GM12864 (cell line): Measurements from ENCODE around the gene POU2F3.

Experiments
- DNase-seq: peaks from one replicate; pipeline ENCODE4 v3.0.0-alpha.2; 2011; ENCODE audit warnings: low read depth
- H3K4me3 ChIP-seq: 2 replicates; pipeline ENCODE4 v1.5.1; 2011; ENCODE audit warnings: mild to moderate bottlenecking, low read depth, low read length, control low read depth
- CTCF ChIP-seq: IDR thresholded peaks from 2 replicates; pipeline ENCODE4 v1.5.1; 2011; ENCODE audit warnings: low read depth, mild to moderate bottlenecking, moderate library complexity, low read length, control low read depth, inconsistent platforms; ENCODE audit errors: missing control alignments

POU2F3 gene

GRCh38 chr11:120316880-120317688 lies 77.1 kb downstream of the POU2F3 start:
- no peak for TF ChIP-seq CTCF
- no peak for DNase-seq
- H3K4me3 ChIP-seq = no peak overlapping the region

GRCh38 chr11:120317689-120318480 lies 77.9 kb downstream of the POU2F3 start:
- H3K4me3 ChIP-seq = no peak overlapping the region
- DNase-seq = no peak
- no peak for TF ChIP-seq CTCF

- H3K4me3 ChIP-seq = no peak overlapping the region
- no peak for DNase-seq
- no peak for TF ChIP-seq CTCF
Observed at GRCh38 chr11:120318906-120319305, 79.0 kb downstream of the POU2F3 start.

- DNase-seq = no peak
- no peak for TF ChIP-seq CTCF
- H3K4me3 ChIP-seq = peak within 1 kb of the TSS; percentile 53
Observed at GRCh38 chr11:120324932-120325810, 85.2 kb downstream of the POU2F3 start, which contains the start of gene TLCD5. Gene TLCD5, plus strand, starts transcription at chr11:120325299. Its CDS starts 2,143 bp downstream, at chr11:120327442.

GRCh38 chr11:120326228-120326627 lies 86.3 kb downstream of the POU2F3 start:
- no peak overlapping the region for H3K4me3 ChIP-seq
- no peak for TF ChIP-seq CTCF
- no peak for DNase-seq

GRCh38 chr11:120326845-120327281 lies 86.9 kb downstream of the POU2F3 start:
- no peak for DNase-seq
- TF ChIP-seq CTCF = no peak
- H3K4me3 ChIP-seq = no peak overlapping the region
